AG04449 (cell line): ENCODE data around the gene CMIP.

Source experiments
- CTCF ChIA-PET: fragments of 350-600 bp; formaldehyde crosslinking; extraction: SDS; loops from one replicate; lab custom pipeline; 2021; ENCODE audit warnings: antibody characterized with exemption; lab: Yijun Ruan, JAX
- POLR2A ChIA-PET: fragments of 400-600, 350-600 bp; formaldehyde crosslinking; extraction: SDS; loops from one replicate; lab custom pipeline; 2020; ENCODE audit warnings: antibody characterized with exemption, inconsistent platforms; lab: Yijun Ruan, JAX
- DNase-seq: peaks from one replicate; pipeline ENCODE4 v3.0.0-alpha.2; 2010; ENCODE audit warnings: low read depth, low spot score
- H3K4me3 ChIP-seq: 2 replicates; pipeline ENCODE4 v1.5.1; 2011; ENCODE audit warnings: low read depth, mild to moderate bottlenecking, control low read depth, low read length
- CTCF ChIP-seq: IDR thresholded peaks from one replicate; pipeline ENCODE4 v1.5.1; 2011; ENCODE audit warnings: mild to moderate bottlenecking, moderate library complexity, low read length, control low read depth, inconsistent platforms; ENCODE audit not compliant: insufficient read depth; ENCODE audit errors: missing control alignments

CMIP gene

GRCh38 chr16:81715358-81716196, 271.0 kb downstream of the CMIP start:
- DNase-seq: no peak
- ChIA-PET POLR2A (no interaction called here), CTCF (interaction anchor here (1.1 to 2.9 kb wide), 5 partner anchors 18 to 347 kb away, joined by 3 to 7 read pairs (median 5); no protein-coding TSS in a partner anchor)
- TF ChIP-seq CTCF: no peak
- no peak overlapping the region for H3K4me3 ChIP-seq

DNA sequence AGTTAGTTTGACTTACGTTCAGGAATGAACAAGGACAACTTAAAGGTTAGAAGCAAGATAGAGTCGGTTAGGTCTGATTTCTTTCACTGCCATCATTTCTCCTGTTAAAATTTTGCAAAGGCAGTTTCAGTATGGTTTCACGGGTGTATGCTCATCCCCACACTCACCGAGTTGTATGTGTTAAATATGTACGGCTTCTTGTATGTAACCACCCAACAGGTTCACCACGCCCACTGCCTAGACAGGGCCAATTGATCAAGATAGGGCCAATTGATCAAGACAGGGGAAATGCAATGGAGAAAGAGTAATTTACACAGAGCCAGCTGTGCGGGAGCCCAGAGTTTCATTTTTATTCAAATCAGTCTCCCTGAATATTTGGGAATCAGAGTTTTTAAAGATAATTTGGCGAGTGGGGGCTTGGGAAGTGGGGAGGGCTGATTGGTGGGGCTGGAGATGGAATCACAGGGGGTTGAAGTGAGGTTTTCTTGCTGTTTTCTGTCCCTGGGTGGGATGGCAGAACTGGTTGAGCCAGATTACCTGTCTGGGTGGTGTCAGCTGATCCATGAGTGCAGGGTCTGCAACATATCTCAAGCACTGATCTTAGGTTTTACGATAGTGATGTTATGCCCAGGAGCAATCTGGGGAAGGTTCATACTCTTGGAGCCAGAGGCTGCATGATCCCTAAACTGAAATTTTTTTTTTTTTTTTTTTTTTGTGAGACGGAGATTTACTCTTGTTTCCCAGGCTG, 272.0 kb downstream of the CMIP start:
- CTCF ChIA-PET: interaction anchor here (0.8 to 1.0 kb wide), 3 partner anchors 93 to 345 kb away, joined by 3 to 4 read pairs (median 4); no protein-coding TSS in a partner anchor
- no peak overlapping the region for H3K4me3 ChIP-seq
- DNase-seq: no peak
- no peak for TF ChIP-seq CTCF
- POLR2A ChIA-PET: no interaction called here

GRCh38 chr16:81717662-81718189, 273.1 kb downstream of the CMIP start:
- ChIA-PET CTCF (interaction anchor here (0.8 to 3.4 kb wide), 4 partner anchors 314 to 347 kb away, joined by 3 to 24 read pairs (median 4); no protein-coding TSS in a partner anchor), POLR2A (no interaction called here)
- TF ChIP-seq CTCF: no peak
- no peak overlapping the region for H3K4me3 ChIP-seq
- DNase-seq: no peak

DNA sequence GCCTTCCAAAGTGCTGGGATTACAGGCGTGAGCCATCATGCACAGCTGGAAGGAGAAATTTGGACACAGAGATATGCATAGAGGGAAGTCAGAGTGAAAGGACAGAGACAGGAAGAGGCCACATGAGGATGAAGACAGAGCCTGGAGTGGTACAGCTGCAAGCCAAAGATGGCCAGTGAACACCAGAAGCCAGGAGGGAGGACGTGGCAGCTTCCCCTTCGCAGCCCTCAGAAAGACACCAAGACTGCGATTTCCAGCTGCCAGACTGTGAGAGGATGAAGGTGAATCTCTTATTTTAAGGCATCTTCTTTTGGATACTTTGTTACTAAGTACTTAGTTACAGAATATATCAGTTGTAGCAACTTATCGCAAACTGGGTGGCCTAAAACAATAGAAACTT, 274.0 kb downstream of the CMIP start:
- DNase-seq: no peak
- CTCF ChIA-PET: interaction anchor here (0.7 to 3.4 kb wide), 7 partner anchors 11 to 350 kb away, joined by 3 to 24 read pairs (median 3); no protein-coding TSS in a partner anchor
- no peak overlapping the region for H3K4me3 ChIP-seq
- POLR2A ChIA-PET: no interaction called here
- no peak for TF ChIP-seq CTCF

- CTCF ChIA-PET: interaction anchor here (1.4 to 3.4 kb wide), 4 partner anchors 9 to 316 kb away, joined by 3 to 24 read pairs (median 5); no protein-coding TSS in a partner anchor
- no peak for DNase-seq
- no peak for TF ChIP-seq CTCF
- no peak overlapping the region for H3K4me3 ChIP-seq
- POLR2A ChIA-PET: no interaction called here
Measured at GRCh38 chr16:81719993-81720392, 275.4 kb downstream of the CMIP start.
